Immature natural killer cell (primary cell): Measurements from ENCODE around the gene SLC26A11. TPM values are rescaled to one million over a fixed set of nuclear protein-coding genes. Genes with fewer than 3 reads are reported as not detected.

ENCODE experiments used
- DNase-seq, 3 donors: peaks; one replicate each; pipeline ENCODE4 v3.0.0; 2022; ENCODE audit warnings: mixed read lengths in 1 of 3
- H3K27ac Mint-ChIP-seq, 6 donors: one replicate each; pipeline ENCODE4 v1.8.0; 2020; ENCODE audit warnings: mixed read lengths in 6 of 6, mild to moderate bottlenecking in 5 of 6, inconsistent platforms in 4 of 6, moderate library complexity in 3 of 6
- H3K27me3 Mint-ChIP-seq, 3 donors: one replicate each; pipeline ENCODE4 v1.8.0; 2020 to 2021; ENCODE audit warnings: low read depth in 3 of 3, mild to moderate bottlenecking in 3 of 3, mixed read lengths in 3 of 3, moderate library complexity in 3 of 3, inconsistent platforms in 1 of 3
- H3K36me3 Mint-ChIP-seq, 3 donors: one replicate each; pipeline ENCODE4 v1.8.0; 2020; ENCODE audit warnings: mixed read lengths in 3 of 3, inconsistent platforms in 2 of 3, mild to moderate bottlenecking in 2 of 3
- H3K4me1 Mint-ChIP-seq, 2 donors: one replicate each; pipeline ENCODE4 v1.8.0; 2020; ENCODE audit warnings: inconsistent platforms in 2 of 2, mild to moderate bottlenecking in 2 of 2, mixed read lengths in 2 of 2, moderate library complexity in 1 of 2
- H3K4me3 Mint-ChIP-seq, 5 donors: one replicate each; pipeline ENCODE4 v1.8.0; 2020; ENCODE audit warnings: mild to moderate bottlenecking in 5 of 5, mixed read lengths in 5 of 5, inconsistent platforms in 3 of 5, moderate library complexity in 3 of 5
- H3K9me3 Mint-ChIP-seq, 6 donors: one replicate each; pipeline ENCODE4 v1.8.0; 2020; ENCODE audit warnings: mild to moderate bottlenecking in 6 of 6, mixed read lengths in 6 of 6, inconsistent platforms in 4 of 6, moderate library complexity in 3 of 6
- polyA plus RNA-seq, 3 donors: library from polyadenylated mRNA; unstranded; fragments of 300-500 nt; fragmentation: Illumina TruSeq; gene quantifications; one replicate each; pipeline ENCODE4 v1.2.3, GENCODE V29; 2021

The SLC26A11 gene
- polyA plus RNA-seq: 1 to 10 TPM; 1.6 to 3.6 (median 3.3) TPM

DNA sequence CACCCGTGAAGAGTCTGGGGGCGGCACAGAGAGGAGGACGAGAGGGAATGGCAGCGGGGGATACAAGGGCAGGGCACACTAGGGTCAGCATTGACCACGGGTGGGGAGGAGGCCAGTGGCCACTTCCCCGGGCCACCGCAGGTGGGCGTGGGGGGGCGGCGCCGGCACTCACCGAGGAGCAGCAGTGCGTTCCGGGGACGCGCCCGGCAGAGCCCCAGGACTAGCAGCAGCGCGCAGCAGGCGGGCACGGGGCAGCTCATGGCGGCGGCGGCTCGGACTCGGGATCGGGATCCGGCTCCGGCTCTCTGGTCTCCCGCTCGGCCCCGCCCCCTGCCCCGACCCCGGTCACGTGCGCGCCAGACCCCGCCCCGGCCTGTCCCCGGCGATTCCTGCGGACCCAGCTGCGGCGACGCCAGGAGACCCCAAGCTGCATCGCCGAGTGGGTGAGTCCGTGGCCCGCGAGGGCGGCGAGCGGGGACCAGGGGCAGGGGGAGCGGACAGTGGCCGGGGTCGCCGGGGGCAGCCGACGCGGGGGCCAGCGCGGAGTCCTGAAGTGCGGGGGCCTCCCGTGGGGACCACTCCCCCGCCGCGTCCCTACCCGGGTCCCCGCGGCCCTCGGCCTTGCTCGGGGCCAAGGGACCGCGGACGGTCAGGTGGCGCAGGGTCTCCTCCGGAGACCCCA, at the start of gene SLC26A11, which contains the start of gene SGSH:
SLC26A11 (plus strand) TSS at position 374 of the 682 bp plus-strand sequence. CDS start 1,134 bp downstream, outside the sequence.
SGSH (minus strand) TSS at position 280 of the 682 bp plus-strand sequence; CDS start at position 260, 20 bp downstream.
- H3K9me3 Mint-ChIP-seq: no peaks in the 10 kb centered on the region
- H3K27ac Mint-ChIP-seq: peak within 1 kb of the TSS; percentile 89 to 95 (median 94)
- peak within 1 kb of the TSS; percentile 88 to 93 (median 92) for H3K4me3 Mint-ChIP-seq
- peak; percentile 44 to 48 (median 47) for DNase-seq
- peaks cover 37 to 40% of the 10 kb centered on the region in 2 donors for H3K4me1 Mint-ChIP-seq
- H3K27me3 Mint-ChIP-seq: peaks cover 7 to 13% (median 12%) of the 10 kb centered on the region in 3 donors
- peaks cover 5 to 16% (median 6%) of the 10 kb centered on the region in 3 donors for H3K36me3 Mint-ChIP-seq

DNA sequence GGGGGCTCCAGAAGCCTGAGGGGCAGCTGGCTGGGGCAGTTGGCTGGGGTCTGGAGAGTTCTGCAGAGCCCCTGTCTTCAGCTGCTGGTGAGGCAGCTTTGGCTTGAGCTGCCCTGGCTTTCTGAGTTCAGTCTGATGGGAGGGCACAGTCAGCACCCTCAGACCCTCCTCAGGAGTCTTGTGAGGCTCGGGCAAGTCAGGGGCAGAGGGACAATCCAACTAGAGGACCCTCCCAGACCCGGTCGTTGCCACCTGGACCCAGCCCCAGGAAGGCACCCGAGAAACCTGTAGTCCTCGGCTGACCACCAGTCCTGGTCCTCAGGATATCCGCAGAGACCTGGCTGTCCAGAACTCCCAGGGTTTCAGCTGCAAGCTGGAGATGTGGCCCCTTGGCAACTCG, 48.5 kb upstream of the SLC26A11 start:
- Mint-ChIP-seq H3K27ac (no peak overlapping the region), H3K4me3 (no peak overlapping the region), H3K27me3 (peaks cover 0 to 2% (median 1%) of the 10 kb centered on the region in 3 donors), H3K9me3 (no peaks in the 10 kb centered on the region), H3K4me1 (no peaks in the 10 kb centered on the region), H3K36me3 (no peaks in the 10 kb centered on the region)
- DNase-seq: no peak

DNA sequence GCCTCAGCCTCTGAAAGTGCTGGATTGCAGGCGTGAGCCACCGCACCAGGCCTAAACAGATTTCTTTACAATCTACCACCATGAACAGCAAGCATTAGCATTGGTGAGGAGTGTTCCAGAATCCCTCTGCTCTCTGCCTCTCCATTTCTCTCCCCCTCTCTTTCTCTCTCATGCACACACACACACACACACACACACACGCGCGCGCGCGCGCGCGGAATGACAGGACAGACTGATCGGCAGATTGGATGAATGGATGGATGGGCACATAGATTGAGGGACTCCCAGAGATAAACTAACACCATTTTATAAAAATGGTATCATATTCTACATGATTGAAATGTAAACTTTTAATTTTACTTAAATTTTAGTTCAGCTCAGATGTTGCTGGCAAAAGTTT, 47.1 kb upstream of the SLC26A11 start:
- no peak for DNase-seq
- H3K27ac Mint-ChIP-seq: no peak overlapping the region
- H3K4me3 Mint-ChIP-seq: no peak overlapping the region
- H3K9me3 Mint-ChIP-seq: no peaks in the 10 kb centered on the region
- H3K36me3 Mint-ChIP-seq: no peaks in the 10 kb centered on the region
- H3K27me3 Mint-ChIP-seq: peaks cover 0 to 2% (median 1%) of the 10 kb centered on the region in 3 donors
- no peaks in the 10 kb centered on the region for H3K4me1 Mint-ChIP-seq

DNA sequence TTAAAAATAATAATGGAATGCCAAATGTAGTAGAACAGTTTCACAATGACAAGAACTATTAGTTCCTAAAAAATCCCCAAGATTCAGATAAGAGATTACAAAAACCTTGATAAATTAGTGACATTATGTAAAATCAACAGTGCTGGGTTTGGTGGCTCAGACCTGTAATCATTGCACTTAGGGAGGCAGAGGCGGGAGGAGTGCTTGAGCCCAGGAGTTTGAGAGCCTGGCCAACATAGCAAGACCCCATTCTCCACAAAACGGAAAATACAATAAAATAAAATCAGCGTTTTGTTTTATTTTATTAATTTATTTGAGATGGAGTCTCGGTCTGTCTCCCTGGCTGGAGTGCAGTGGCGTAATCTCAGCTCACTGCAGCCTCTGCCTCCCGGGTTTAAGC, 46.3 kb upstream of the SLC26A11 start:
- no peak for DNase-seq
- no peak overlapping the region for H3K27ac Mint-ChIP-seq
- H3K4me1 Mint-ChIP-seq: no peaks in the 10 kb centered on the region
- H3K36me3 Mint-ChIP-seq: no peaks in the 10 kb centered on the region
- H3K27me3 Mint-ChIP-seq: peaks cover 0 to 2% (median 1%) of the 10 kb centered on the region in 3 donors
- no peak overlapping the region for H3K4me3 Mint-ChIP-seq
- no peaks in the 10 kb centered on the region for H3K9me3 Mint-ChIP-seq

DNA sequence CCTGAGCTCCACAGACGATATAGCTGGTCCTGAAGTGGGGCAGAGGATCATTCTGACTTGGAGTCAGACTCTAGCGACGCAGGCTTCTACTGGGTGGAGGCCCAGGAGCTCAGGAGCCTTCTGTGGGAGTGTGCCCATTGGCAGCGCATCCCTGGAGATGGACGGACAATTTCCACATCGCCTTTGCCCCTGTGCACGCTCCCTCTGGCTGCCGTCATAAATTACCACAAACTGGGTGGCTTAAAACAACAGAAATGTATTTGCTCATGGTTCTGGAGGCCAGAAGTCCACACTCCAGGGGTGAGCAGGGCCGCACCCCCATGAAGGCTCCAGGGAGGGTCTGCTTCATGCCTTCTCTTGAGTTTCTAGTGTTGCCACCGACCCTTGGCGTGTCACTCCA, 43.5 kb upstream of the SLC26A11 start:
- Mint-ChIP-seq H3K36me3 (no peaks in the 10 kb centered on the region), H3K4me1 (no peaks in the 10 kb centered on the region), H3K9me3 (no peaks in the 10 kb centered on the region), H3K27ac (no peak overlapping the region), H3K27me3 (peaks cover 0 to 4% (median 1%) of the 10 kb centered on the region in 3 donors), H3K4me3 (no peak overlapping the region)
- DNase-seq: no peak

DNA sequence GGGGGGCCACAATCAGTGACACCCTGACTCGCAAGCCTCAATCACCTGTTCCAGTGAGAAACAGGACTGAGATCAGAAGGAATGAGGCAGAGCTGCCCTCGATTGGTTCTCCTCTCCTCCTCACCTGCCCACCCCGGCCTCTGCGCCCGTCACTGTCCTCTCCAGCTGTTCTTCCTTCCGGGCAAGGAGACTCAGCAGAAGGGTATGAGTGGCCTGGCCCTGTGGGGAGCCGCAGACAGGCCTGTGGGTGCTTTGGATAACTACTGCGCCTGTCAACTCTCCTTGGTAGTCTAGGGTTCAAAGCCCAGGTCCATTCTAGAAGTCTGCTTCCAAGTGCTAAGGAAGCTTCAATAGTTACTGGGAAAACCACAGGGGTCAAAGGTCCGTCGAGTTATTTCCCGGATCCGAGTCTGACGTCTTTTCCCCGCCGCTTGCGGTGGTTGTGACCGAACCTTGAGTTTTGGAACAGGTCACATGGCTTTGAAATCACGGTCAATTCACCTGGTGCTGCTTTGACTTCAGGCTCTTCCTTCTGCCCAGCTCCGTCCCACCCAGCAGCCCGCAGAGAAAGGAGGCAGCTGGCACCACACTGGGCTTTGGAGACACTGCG, 42.1 kb upstream of the SLC26A11 start:
- Mint-ChIP-seq H3K36me3 (no peaks in the 10 kb centered on the region), H3K4me3 (no peak overlapping the region), H3K27me3 (peaks cover 0 to 4% (median 1%) of the 10 kb centered on the region in 3 donors), H3K27ac (no peak overlapping the region), H3K9me3 (no peaks in the 10 kb centered on the region), H3K4me1 (no peaks in the 10 kb centered on the region)
- DNase-seq: no peak

DNA sequence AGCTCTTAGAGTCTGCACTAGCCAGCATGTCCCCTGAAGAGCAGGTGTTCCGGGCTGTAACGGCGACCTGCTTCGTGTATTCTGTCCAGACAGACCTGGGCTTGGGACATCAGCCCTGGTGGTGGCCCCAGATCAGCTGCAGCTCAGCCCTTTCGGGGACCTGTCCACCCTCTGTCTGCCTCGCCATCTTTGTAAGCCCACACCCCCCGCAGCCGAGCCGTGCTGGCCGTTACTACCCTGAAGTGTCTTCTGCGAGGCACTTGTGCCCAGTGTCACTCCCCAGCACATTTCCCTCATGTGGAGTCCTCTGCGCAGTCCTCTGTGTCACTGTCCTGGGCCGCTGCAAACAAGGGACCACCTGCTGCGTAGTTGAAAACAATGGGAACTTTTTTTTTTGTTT, 40.0 kb upstream of the SLC26A11 start:
- H3K27me3 Mint-ChIP-seq: peaks cover 0 to 4% (median 2%) of the 10 kb centered on the region in 3 donors
- H3K9me3 Mint-ChIP-seq: no peaks in the 10 kb centered on the region
- no peak overlapping the region for H3K4me3 Mint-ChIP-seq
- no peak for DNase-seq
- H3K27ac Mint-ChIP-seq: no peak overlapping the region
- H3K4me1 Mint-ChIP-seq: no peaks in the 10 kb centered on the region
- H3K36me3 Mint-ChIP-seq: no peaks in the 10 kb centered on the region

DNA sequence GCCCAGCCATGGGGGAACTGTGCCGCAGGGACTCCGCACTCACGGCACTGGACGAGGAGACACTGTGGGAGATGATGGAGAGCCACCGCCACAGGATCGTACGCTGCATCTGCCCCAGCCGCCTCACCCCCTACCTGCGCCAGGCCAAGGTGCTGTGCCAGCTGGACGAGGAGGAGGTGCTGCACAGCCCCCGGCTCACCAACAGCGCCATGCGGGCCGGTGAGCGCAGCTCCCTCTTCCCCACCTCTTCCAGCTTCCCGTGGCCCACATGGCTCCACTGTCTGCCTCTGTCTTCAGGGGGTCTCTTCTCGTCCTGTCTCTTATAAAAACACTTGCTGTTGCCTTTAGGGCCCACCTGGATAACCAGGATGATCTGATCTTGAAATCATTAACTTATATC, 38.8 kb upstream of the SLC26A11 start:
- no peak for DNase-seq
- peaks cover 0 to 5% (median 2%) of the 10 kb centered on the region in 3 donors for H3K27me3 Mint-ChIP-seq
- H3K27ac Mint-ChIP-seq: no peak overlapping the region
- H3K4me3 Mint-ChIP-seq: no peak overlapping the region
- H3K4me1 Mint-ChIP-seq: no peaks in the 10 kb centered on the region
- no peaks in the 10 kb centered on the region for H3K36me3 Mint-ChIP-seq
- H3K9me3 Mint-ChIP-seq: no peaks in the 10 kb centered on the region

DNA sequence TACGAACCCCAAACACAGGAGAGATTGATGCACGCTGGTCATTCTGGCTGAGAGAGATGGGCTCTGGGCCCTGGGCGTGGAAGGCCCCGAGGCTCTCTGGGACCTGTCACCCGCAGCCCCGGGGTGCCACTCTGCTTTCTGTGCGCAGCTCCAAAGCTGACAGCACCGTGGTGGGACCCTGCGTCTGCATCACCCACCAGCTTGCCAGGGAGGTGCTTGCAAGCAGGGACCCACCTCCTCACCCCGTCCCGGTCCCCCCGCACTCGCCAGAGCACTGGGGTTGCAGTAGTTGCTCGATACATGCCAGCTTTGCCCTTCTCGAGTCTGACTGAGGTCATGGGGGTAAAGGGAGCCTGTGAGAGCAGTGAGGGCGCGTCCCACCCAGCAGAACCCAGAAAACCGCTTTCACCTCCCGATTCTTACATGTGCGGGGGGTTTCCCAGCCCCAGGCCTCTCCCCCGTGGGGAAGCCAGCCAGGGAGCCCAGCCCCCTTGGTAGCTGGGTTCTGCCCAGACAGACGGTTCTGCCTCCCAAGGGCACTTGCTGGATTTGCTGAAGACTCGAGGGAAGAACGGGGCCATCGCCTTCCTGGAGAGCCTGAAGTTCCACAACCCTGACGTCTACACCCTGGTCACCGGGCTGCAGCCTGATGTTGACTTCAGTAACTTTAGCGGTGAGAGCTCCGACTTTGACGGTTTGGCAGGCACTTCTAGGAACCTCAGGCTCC, 37.9 kb upstream of the SLC26A11 start:
- DNase-seq: no peak
- Mint-ChIP-seq H3K36me3 (no peaks in the 10 kb centered on the region), H3K4me3 (no peak overlapping the region), H3K4me1 (no peaks in the 10 kb centered on the region), H3K27ac (no peak overlapping the region), H3K27me3 (peaks cover 0 to 5% (median 2%) of the 10 kb centered on the region in 3 donors), H3K9me3 (no peaks in the 10 kb centered on the region)

DNA sequence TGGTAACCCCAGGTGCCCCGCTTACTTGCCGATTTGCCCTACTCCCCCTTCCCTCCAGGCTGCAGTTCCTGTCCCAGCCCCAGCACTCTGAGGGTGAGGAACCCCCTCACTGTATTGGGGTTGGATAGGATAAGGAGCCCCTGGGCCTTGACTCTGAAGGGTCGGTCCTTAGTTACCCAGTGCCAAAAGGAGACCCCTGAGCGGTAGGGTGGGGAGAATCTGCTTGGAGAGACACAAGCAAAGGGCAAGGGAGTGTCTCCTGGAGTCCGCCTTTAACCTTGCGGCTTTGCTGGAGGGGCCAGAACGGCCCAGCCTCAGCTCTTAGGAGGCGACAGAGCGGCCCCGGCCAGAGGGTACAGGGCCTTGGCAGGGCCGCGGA, 37.4 kb upstream of the SLC26A11 start:
- H3K4me1 Mint-ChIP-seq: no peaks in the 10 kb centered on the region

DNA sequence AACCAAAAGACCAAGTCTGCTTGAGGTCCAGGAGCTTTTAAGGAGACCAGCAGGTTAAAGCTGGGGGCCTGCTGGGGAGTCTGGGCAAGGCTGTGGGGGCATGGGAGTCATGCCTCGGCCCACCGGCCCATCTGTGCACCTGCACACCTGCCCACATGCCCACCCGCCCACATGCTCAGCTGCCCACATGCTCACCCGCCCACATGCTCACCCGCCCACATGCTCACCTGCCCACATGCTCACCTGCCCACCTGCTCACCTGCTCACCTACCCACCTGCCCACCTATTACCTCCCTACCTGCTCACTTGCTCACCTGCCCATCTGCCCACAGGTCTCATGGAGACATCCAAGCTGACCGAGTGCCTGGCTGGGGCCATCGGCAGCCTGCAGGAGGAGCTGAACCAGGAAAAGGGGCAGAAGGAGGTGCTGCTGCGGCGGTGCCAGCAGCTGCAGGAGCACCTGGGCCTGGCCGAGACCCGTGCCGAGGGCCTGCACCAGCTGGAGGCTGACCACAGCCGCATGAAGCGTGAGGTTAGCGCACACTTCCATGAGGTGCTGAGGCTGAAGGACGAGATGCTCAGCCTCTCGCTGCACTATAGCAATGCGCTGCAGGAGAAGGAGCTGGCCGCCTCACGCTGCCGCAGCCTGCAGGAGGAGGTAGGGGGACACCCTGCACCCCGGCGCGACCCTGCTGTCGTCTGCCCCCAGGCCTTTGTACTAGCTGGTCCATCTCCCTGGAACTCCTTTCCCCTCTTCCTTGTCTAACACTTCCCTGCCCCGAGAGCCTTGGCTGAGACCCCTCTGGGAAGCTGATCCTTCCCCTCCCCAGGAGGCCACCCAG, 36.4 kb upstream of the SLC26A11 start:
- Mint-ChIP-seq H3K27me3 (peaks cover 0 to 5% (median 2%) of the 10 kb centered on the region in 3 donors), H3K9me3 (no peaks in the 10 kb centered on the region), H3K4me3 (no peak overlapping the region), H3K27ac (no peak overlapping the region), H3K36me3 (no peaks in the 10 kb centered on the region), H3K4me1 (no peaks in the 10 kb centered on the region)
- DNase-seq: no peak

More for the DNA sequence above, 37.4 kb upstream of the SLC26A11 start:
- Mint-ChIP-seq H3K36me3 (no peaks in the 10 kb centered on the region), H3K4me3 (no peak overlapping the region), H3K9me3 (no peaks in the 10 kb centered on the region), H3K27ac (no peak overlapping the region), H3K27me3 (peaks cover 0 to 5% (median 2%) of the 10 kb centered on the region in 3 donors)
- no peak for DNase-seq

DNA sequence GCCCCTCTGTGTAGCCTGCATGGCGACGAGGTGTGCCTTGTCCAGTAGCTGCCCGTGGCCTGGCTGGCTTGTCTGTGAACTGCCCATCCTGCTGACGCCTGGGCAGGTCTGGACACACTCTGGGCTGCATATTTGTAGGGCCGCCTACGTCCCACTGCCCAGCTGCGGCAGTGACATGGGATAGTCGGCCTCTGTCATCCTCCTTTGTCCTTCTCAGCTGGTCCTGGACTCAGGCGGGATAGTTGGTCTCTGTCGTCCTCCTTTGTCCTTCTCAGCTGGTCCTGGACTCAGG, 35.9 kb upstream of the SLC26A11 start:
- Mint-ChIP-seq H3K9me3 (no peaks in the 10 kb centered on the region), H3K27me3 (peaks cover 0 to 5% (median 2%) of the 10 kb centered on the region in 3 donors), H3K36me3 (no peaks in the 10 kb centered on the region), H3K4me3 (no peak overlapping the region), H3K27ac (no peak overlapping the region), H3K4me1 (no peaks in the 10 kb centered on the region)
- no peak for DNase-seq

DNA sequence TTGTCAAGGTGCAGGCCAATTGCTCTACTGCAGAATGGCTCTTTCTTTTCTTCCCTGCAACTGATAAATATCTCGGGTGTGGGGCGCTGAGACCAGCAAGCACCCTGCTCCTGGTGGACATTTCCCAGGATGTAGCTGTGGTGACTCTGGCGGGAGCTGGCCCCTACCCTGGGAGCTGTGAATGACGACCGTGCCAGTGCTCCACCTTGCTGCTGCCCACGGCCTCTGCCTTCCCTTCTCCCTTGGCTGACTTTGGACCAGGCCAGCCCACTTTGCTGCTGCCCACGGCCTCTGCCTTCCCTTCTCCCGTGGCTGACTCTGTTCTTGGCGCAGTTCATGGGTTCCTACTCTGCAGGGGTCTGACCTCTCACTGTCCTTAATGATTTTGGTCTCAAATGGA, 34.3 kb upstream of the SLC26A11 start:
- peak overlapping the region in 1 of 6 donors; percentile 62 for H3K27ac Mint-ChIP-seq
- no peak overlapping the region for H3K4me3 Mint-ChIP-seq
- no peaks in the 10 kb centered on the region for H3K36me3 Mint-ChIP-seq
- peaks cover 0 to 5% (median 4%) of the 10 kb centered on the region in 3 donors for H3K27me3 Mint-ChIP-seq
- no peaks in the 10 kb centered on the region for H3K4me1 Mint-ChIP-seq
- no peak for DNase-seq
- H3K9me3 Mint-ChIP-seq: no peaks in the 10 kb centered on the region
